DND-41 (cell line): Measurements from ENCODE around the gene SDHA.
"Not testable (repeated sequence)": the region's sequence is repeated elsewhere in the genome, so short reads cannot be mapped to it uniquely, and the experiment has no call there.

ENCODE experiments used
- ATAC-seq: fragments of 200-7000 bp; cut with Tn5 transposase; 3 replicates; pipeline ENCODE4 v1.9.1; 2021; ENCODE audit warnings: low read depth; ENCODE audit not compliant: insufficient read depth
- DNase-seq: peaks from one replicate; pipeline ENCODE4 v3.0.0-alpha.2; 2020
- H2AFZ ChIP-seq: 2 replicates; pipeline ENCODE4 v1.6.0; 2012; ENCODE audit warnings: low read depth, low read length
- H3K27ac ChIP-seq: 2 replicates; pipeline ENCODE4 v1.5.1; 2012; ENCODE audit warnings: low read length, inconsistent platforms
- H3K27me3 ChIP-seq: fragments of 200-600 bp; sonication (generic); 2 replicates; pipeline ENCODE4 v1.6.0; 2012; ENCODE audit warnings: low read length, mild to moderate bottlenecking, inconsistent platforms; ENCODE audit not compliant: insufficient read depth, poor library complexity
- H3K36me3 ChIP-seq: 2 replicates; pipeline ENCODE4 v1.5.1; 2012; ENCODE audit warnings: low read length, inconsistent platforms; ENCODE audit not compliant: insufficient read depth
- H3K4me1 ChIP-seq: 2 replicates; pipeline ENCODE4 v1.5.1; 2012; ENCODE audit warnings: mild to moderate bottlenecking, low read length; ENCODE audit not compliant: insufficient read depth
- H3K4me2 ChIP-seq: 2 replicates; pipeline ENCODE4 v1.6.0; 2012; ENCODE audit warnings: mild to moderate bottlenecking, moderate library complexity, low read length, inconsistent platforms; ENCODE audit not compliant: insufficient read depth
- H3K4me3 ChIP-seq, 2 experiments: fragments of 200-600 bp in 1 of 2; shearing (Covaris generic) in 1 of 2; 2 replicates each; pipeline ENCODE4 v1.5.1; 2012 to 2016; ENCODE audit warnings: inconsistent platforms in 2 of 2, low read length in 2 of 2, mild to moderate bottlenecking in 2 of 2, low read depth in 1 of 2, moderate library complexity in 1 of 2
- H3K79me2 ChIP-seq: 2 replicates; pipeline ENCODE4 v1.6.0; 2012; ENCODE audit warnings: low read length, inconsistent platforms; ENCODE audit not compliant: insufficient read depth
- H3K9ac ChIP-seq: 2 replicates; pipeline ENCODE4 v1.6.0; 2012; ENCODE audit warnings: low read depth, mild to moderate bottlenecking, inconsistent platforms, low read length, moderate library complexity
- H3K9me3 ChIP-seq: 2 replicates; pipeline ENCODE4 v1.5.1; 2012; ENCODE audit warnings: low read length, moderate library complexity, mild to moderate bottlenecking, inconsistent platforms; ENCODE audit not compliant: insufficient read depth, severe bottlenecking
- H4K20me1 ChIP-seq: 2 replicates; pipeline ENCODE4 v1.6.0; 2012; ENCODE audit warnings: low read length; ENCODE audit not compliant: insufficient read depth
- CTCF ChIP-seq: IDR thresholded peaks from 2 replicates; pipeline ENCODE4 v1.5.1; 2012; ENCODE audit warnings: borderline replicate concordance, low read length, moderate library complexity, mild to moderate bottlenecking; ENCODE audit not compliant: poor library complexity, severe bottlenecking; ENCODE audit errors: extremely low read depth
- EZH2 ChIP-seq: IDR thresholded peaks from 3 replicates; pipeline ENCODE4 v1.6.1; 2012; ENCODE audit warnings: borderline replicate concordance, low read depth, mild to moderate bottlenecking, moderate library complexity, low read length, inconsistent platforms; ENCODE audit not compliant: severe bottlenecking

SDHA gene

GRCh38 chr5:252546-252945, 34.4 kb downstream of the SDHA start:
- Histone ChIP-seq H3K4me1 (no peaks in the 10 kb centered on the region), H3K4me2 (no peak overlapping the region), H3K9ac (no peak overlapping the region), H2AFZ (no peak overlapping the region), H3K36me3 (peaks cover 82% of the 10 kb centered on the region), H3K9me3 (no peaks in the 10 kb centered on the region), H3K27ac (no peak overlapping the region), H4K20me1 (no peaks in the 10 kb centered on the region), H3K79me2 (no peaks in the 10 kb centered on the region), H3K27me3 (no peaks in the 10 kb centered on the region), H3K4me3 (no peak overlapping the region)
- DNase-seq: no peak
- ATAC-seq: no peak
- no peak for TF ChIP-seq CTCF
- TF ChIP-seq EZH2: no peak

- not testable (repeated sequence) for ATAC-seq, H3K4me3 ChIP-seq, H3K9ac ChIP-seq, H3K27me3 ChIP-seq, H2AFZ ChIP-seq, H3K79me2 ChIP-seq, DNase-seq, H3K4me2 ChIP-seq, H3K27ac ChIP-seq, H3K4me1 ChIP-seq, H3K9me3 ChIP-seq, H4K20me1 ChIP-seq
- H3K36me3 ChIP-seq: peaks cover 73% of the 10 kb centered on the region
These were observed 36.2 kb downstream of the SDHA start for GRCh38 chr5:254322-254721.

- H3K27ac ChIP-seq, ATAC-seq: not testable (repeated sequence)
- H3K36me3 ChIP-seq: peaks cover 67% of the 10 kb centered on the region
These were observed 37.0 kb downstream of the SDHA start for GRCh38 chr5:255116-255515.

GRCh38 chr5:256347-256746, 38.2 kb downstream of the SDHA start:
- H3K9me3 ChIP-seq, ATAC-seq, DNase-seq, H3K79me2 ChIP-seq, H3K4me1 ChIP-seq, H3K9ac ChIP-seq, H3K4me2 ChIP-seq, H2AFZ ChIP-seq, H3K4me3 ChIP-seq, H4K20me1 ChIP-seq, H3K27ac ChIP-seq, H3K27me3 ChIP-seq: not testable (repeated sequence)
- peaks cover 57% of the 10 kb centered on the region for H3K36me3 ChIP-seq

More at GRCh38 chr5:255116-255515, 37.0 kb downstream of the SDHA start:
- H3K4me2 ChIP-seq, H2AFZ ChIP-seq, H4K20me1 ChIP-seq, H3K4me3 ChIP-seq, H3K27me3 ChIP-seq, H3K9ac ChIP-seq, H3K4me1 ChIP-seq, DNase-seq, H3K9me3 ChIP-seq, H3K79me2 ChIP-seq: not testable (repeated sequence)

GRCh38 chr5:257148-257547, 39.0 kb downstream of the SDHA start:
- Histone ChIP-seq H3K4me3 (no peak overlapping the region), H3K4me2 (no peak overlapping the region), H3K4me1 (no peaks in the 10 kb centered on the region), H4K20me1 (no peaks in the 10 kb centered on the region), H3K79me2 (no peaks in the 10 kb centered on the region), H3K27me3 (no peaks in the 10 kb centered on the region), H3K9me3 (no peaks in the 10 kb centered on the region), H3K27ac (no peak overlapping the region), H3K9ac (no peak overlapping the region), H2AFZ (no peak overlapping the region), H3K36me3 (peaks cover 51% of the 10 kb centered on the region)
- TF ChIP-seq CTCF (no peak), EZH2 (no peak)
- ATAC-seq: no peak
- DNase-seq: no peak

GRCh38 chr5:263275-263974, 45.3 kb downstream of the SDHA start:
- H3K4me3 ChIP-seq, H3K4me2 ChIP-seq: not testable (repeated sequence)

More at GRCh38 chr5:263275-263974, 45.3 kb downstream of the SDHA start:
- H3K27me3 ChIP-seq, H3K4me1 ChIP-seq, H3K9me3 ChIP-seq, H3K9ac ChIP-seq, H4K20me1 ChIP-seq, DNase-seq, ATAC-seq, H2AFZ ChIP-seq, H3K79me2 ChIP-seq, H3K27ac ChIP-seq: not testable (repeated sequence)
- peaks cover 16% of the 10 kb centered on the region for H3K36me3 ChIP-seq
